WERI-Rb-1 (cell line): Measurements from ENCODE around the gene AADACL4.
"Not testable (repeated sequence)": the region's sequence is repeated elsewhere in the genome, so short reads cannot be mapped to it uniquely, and the experiment has no call there.

Experiments
- DNase-seq: peaks from one replicate; pipeline ENCODE4 v3.0.0-alpha.2; 2020
- H3K27ac ChIP-seq: fragments of 250-450 bp; sonication (Bioruptor Pico); 2 replicates; pipeline ENCODE4 v1.5.1; 2020; ENCODE audit warnings: mild to moderate bottlenecking, moderate library complexity
- H3K27me3 ChIP-seq: fragments of 250-450 bp; sonication (Bioruptor Pico); 2 replicates; pipeline ENCODE4 v1.5.1; 2021; ENCODE audit warnings: mild to moderate bottlenecking, low read depth, moderate library complexity; ENCODE audit not compliant: insufficient read depth, severe bottlenecking
- H3K36me3 ChIP-seq: fragments of 250-450 bp; sonication (Bioruptor Pico); 2 replicates; pipeline ENCODE4 v1.5.1; 2020; ENCODE audit warnings: mild to moderate bottlenecking, moderate library complexity
- H3K4me3 ChIP-seq: 2 replicates; pipeline ENCODE4 v1.5.1; 2011; ENCODE audit warnings: low read depth, mild to moderate bottlenecking, control low read depth, low read length
- H3K9me3 ChIP-seq: fragments of 250-450 bp; sonication (Bioruptor Pico); 2 replicates; pipeline ENCODE4 v1.5.1; 2021; ENCODE audit warnings: mild to moderate bottlenecking, moderate library complexity; ENCODE audit not compliant: severe bottlenecking
- CTCF ChIP-seq: IDR thresholded peaks from 2 replicates; pipeline ENCODE4 v1.5.1; 2011; ENCODE audit warnings: low read depth, mild to moderate bottlenecking, control low read depth, inconsistent platforms, low read length

AADACL4 gene

GRCh38 chr1:12654004-12654567 is 10.2 kb downstream of the AADACL4 start:
- DNase-seq, result no peak
- Histone ChIP-seq H3K36me3 (no peaks in the 10 kb centered on the region), H3K4me3 (no peak overlapping the region), H3K27ac (no peak overlapping the region), H3K9me3 (peaks cover 4% of the 10 kb centered on the region), H3K27me3 (peaks cover 85% of the 10 kb centered on the region)
- no peak for TF ChIP-seq CTCF

- no peak for DNase-seq
- H3K4me3 ChIP-seq, result no peak overlapping the region
- no peak for TF ChIP-seq CTCF
Observed at GRCh38 chr1:12654657-12655056, 10.8 kb downstream of the AADACL4 start.

GRCh38 chr1:12656575-12656974 is 12.7 kb downstream of the AADACL4 start:
- no peak for TF ChIP-seq CTCF
- H3K4me3 ChIP-seq, result no peak overlapping the region
- no peaks in the 10 kb centered on the region for H3K36me3 ChIP-seq
- H3K27me3 ChIP-seq, result peaks cover 85% of the 10 kb centered on the region
- H3K9me3 ChIP-seq, result peaks cover 4% of the 10 kb centered on the region
- no peak overlapping the region for H3K27ac ChIP-seq
- DNase-seq, result no peak

More at GRCh38 chr1:12654657-12655056, 10.8 kb downstream of the AADACL4 start:
- Histone ChIP-seq H3K36me3 (no peaks in the 10 kb centered on the region), H3K27me3 (peaks cover 86% of the 10 kb centered on the region), H3K27ac (no peak overlapping the region), H3K9me3 (peaks cover 4% of the 10 kb centered on the region)

GRCh38 chr1:12657060-12657884 is 13.4 kb downstream of the AADACL4 start:
- peaks cover 4% of the 10 kb centered on the region for H3K9me3 ChIP-seq
- peaks cover 84% of the 10 kb centered on the region for H3K27me3 ChIP-seq
- DNase-seq, result no peak
- H3K4me3 ChIP-seq, result no peak overlapping the region
- H3K27ac ChIP-seq, result no peak overlapping the region
- no peak for TF ChIP-seq CTCF
- no peaks in the 10 kb centered on the region for H3K36me3 ChIP-seq

- not testable (repeated sequence) for H3K9me3 ChIP-seq, H3K4me3 ChIP-seq, H3K36me3 ChIP-seq, H3K27ac ChIP-seq, DNase-seq
- peaks cover 84% of the 10 kb centered on the region for H3K27me3 ChIP-seq
Observed at GRCh38 chr1:12657885-12658512, 14.1 kb downstream of the AADACL4 start.
